ENCODE measurements around the gene ABCG4. TPM values are rescaled to one million over a fixed set of nuclear protein-coding genes. Genes with fewer than 3 reads are reported as not detected.
A peak's percentile ranks its signal among the peaks of the same experiment; 100 is the strongest.

Gene ABCG4
- total and polyA plus RNA-seq, 12 donors, result 0.17 to 1.6 (median 1.2) TPM

- TF ChIP-seq, protein P1, sequence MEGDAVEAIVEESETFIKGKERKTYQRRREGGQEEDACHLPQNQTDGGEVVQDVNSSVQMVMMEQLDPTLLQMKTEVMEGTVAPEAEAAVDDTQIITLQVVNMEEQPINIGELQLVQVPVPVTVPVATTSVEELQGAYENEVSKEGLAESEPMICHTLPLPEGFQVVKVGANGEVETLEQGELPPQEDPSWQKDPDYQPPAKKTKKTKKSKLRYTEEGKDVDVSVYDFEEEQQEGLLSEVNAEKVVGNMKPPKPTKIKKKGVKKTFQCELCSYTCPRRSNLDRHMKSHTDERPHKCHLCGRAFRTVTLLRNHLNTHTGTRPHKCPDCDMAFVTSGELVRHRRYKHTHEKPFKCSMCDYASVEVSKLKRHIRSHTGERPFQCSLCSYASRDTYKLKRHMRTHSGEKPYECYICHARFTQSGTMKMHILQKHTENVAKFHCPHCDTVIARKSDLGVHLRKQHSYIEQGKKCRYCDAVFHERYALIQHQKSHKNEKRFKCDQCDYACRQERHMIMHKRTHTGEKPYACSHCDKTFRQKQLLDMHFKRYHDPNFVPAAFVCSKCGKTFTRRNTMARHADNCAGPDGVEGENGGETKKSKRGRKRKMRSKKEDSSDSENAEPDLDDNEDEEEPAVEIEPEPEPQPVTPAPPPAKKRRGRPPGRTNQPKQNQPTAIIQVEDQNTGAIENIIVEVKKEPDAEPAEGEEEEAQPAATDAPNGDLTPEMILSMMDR (IDR thresholded peaks at IDR 0.05), result no peak
- DNase-seq (no peak), ATAC-seq (no peak)
- Histone ChIP-seq H3K4me3 (no peak overlapping the region), H3K27me3 (no peaks in the 10 kb centered on the region), H3K9me3 (no peaks in the 10 kb centered on the region), H3K4me1 (peaks cover 0 to 19% (median 8%) of the 10 kb centered on the region in 9 donors), H3K36me3 (peaks cover 0 to 7% (median 0%) of the 10 kb centered on the region in 9 donors), H3K27ac (peak overlapping the region in 2 of 10 donors; percentile 94)
- intact Hi-C loops (cut with DNase I), result loop anchor here in 3 of 10 donors (2.0 to 5.0 kb wide), 3 partner anchors 34 to 73 kb away; partner anchors contain the start of gene CBL (in 1 of the 3)
- WGBS, 2 donors, result 61 to 67% methylated on average over 6 of the region's 6 CpGs
Observed at GRCh38 chr11:119167933-119168332, 19.1 kb downstream of the ABCG4 start.

- WGBS, 2 donors, result 4% methylated on average over 63 of the region's 63 CpGs
- no peaks in the 10 kb centered on the region for H3K27me3 ChIP-seq
- peak; percentile 91 to 96 (median 94) for ATAC-seq
- H3K36me3 ChIP-seq, result peaks cover 0 to 14% (median 0%) of the 10 kb centered on the region in 9 donors
- peak within 1 kb of the TSS; percentile 69 to 100 (median 88) for H3K4me3 ChIP-seq
- peaks cover 0 to 19% (median 8%) of the 10 kb centered on the region in 9 donors for H3K4me1 ChIP-seq
- peak; percentile 83 to 88 for DNase-seq
- intact Hi-C loops (cut with DNase I), result loop anchor here in 3 of 10 donors (2.0 to 5.0 kb wide), 3 partner anchors 34 to 74 kb away; partner anchors contain the start of gene CBL (in 1 of the 3)
- H3K9me3 ChIP-seq, result no peaks in the 10 kb centered on the region
- peak within 1 kb of the TSS; percentile 89 to 99 (median 96) for H3K27ac ChIP-seq
- TF ChIP-seq, protein P1 (IDR thresholded peaks at IDR 0.05), result peak; percentile 77 to 93 (median 91)
Observed at GRCh38 chr11:119168471-119169281, 19.8 kb downstream of the ABCG4 start, which contains the start of gene NLRX1. NLRX1 (plus strand) TSS chr11:119168725; CDS start chr11:119171404, 2,679 bp downstream.

DNA sequence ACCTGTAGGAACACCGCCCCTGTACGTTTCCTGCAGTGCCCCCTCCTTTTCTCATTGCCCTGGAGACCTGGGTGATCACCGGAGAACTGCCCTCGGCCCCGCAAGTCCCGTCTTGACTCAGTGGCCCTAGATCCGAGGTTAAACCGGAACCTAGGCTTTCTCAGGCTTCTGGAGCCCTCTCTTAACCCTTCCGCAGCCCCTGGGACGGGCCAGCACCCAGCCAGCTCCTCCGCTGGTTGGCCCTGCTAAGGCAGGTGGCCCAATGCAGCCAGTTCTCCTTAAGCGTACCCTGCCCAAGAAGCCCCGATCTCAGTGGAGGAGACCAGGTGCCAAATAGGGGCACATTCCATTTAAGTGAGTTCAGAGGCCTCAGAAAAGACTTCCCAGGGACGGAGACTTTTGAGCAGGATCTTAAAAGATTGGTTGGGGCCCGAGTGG is 20.4 kb downstream of the ABCG4 start:
- intact Hi-C loops (cut with DNase I), result loop anchor here in 3 of 10 donors (2.0 to 5.0 kb wide), 3 partner anchors 33 to 74 kb away; partner anchors contain the start of gene CBL (in 1 of the 3)

DNA sequence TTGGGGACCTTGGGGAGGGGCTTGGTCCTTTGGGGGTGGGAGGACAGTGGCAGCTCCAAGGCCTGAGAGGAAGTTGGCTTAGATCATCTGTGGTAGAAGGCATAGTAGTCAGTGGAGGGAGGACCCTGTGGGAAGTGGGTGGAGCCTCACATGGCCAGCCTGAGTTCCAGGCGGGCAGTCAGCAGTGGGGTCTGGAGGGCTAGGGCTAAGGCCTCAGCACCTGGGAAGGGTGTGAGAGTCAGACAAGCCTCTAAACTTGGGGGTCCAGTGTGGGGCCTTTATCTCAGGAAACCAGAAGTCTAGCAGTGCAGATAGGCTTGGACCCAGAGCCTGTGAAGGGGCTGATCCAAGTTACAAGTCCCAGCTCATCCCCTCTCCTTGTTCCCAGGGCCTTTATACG is 23.7 kb downstream of the ABCG4 start:
- Histone ChIP-seq H3K9me3 (no peaks in the 10 kb centered on the region), H3K4me3 (no peak overlapping the region), H3K4me1 (peaks cover 0 to 19% (median 8%) of the 10 kb centered on the region in 9 donors), H3K36me3 (peaks cover 0 to 53% (median 12%) of the 10 kb centered on the region in 9 donors), H3K27ac (no peak overlapping the region), H3K27me3 (no peaks in the 10 kb centered on the region)
- no peak for DNase-seq
- TF ChIP-seq, protein P1 (IDR thresholded peaks at IDR 0.05), result no peak
- 84 to 87% methylated on average over 2 of the region's 2 CpGs for WGBS, 2 donors
- intact Hi-C loops (cut with DNase I), result no loop called here
- ATAC-seq, result no peak

More for the DNA sequence above, 20.4 kb downstream of the ABCG4 start:
- WGBS, 2 donors, result 14% methylated on average over 15 of the region's 15 CpGs
- peak overlapping the region; percentile 69 to 100 (median 88) for H3K4me3 ChIP-seq
- ATAC-seq (peak; percentile 53 to 87 (median 76)), DNase-seq (peak; percentile 36 to 48)
- H3K9me3 ChIP-seq, result no peaks in the 10 kb centered on the region
- peaks cover 0 to 20% (median under 1%) of the 10 kb centered on the region in 9 donors for H3K36me3 ChIP-seq
- peak overlapping the region; percentile 89 to 99 (median 96) for H3K27ac ChIP-seq
- H3K27me3 ChIP-seq, result no peaks in the 10 kb centered on the region
- H3K4me1 ChIP-seq, result peaks cover 0 to 19% (median 8%) of the 10 kb centered on the region in 9 donors
- TF ChIP-seq, protein P1 (IDR thresholded peaks at IDR 0.05), result no peak

Measured in heart right ventricle (tissue), 16 donors.